Colon (tissue), 2 donors: ENCODE data around the gene LARP7.
"Not testable (repeated sequence)": the region's sequence is repeated elsewhere in the genome, so short reads cannot be mapped to it uniquely, and the experiment has no call there.

Experiments used
- FAIRE-seq: peaks from 2 replicates; lab custom pipeline; 2012; peaks lifted over from hg19 to GRCh38; lab: Jason Lieb, UNC
- donor health status: control.
- donor health status: control.

LARP7 gene

GRCh38 chr4:112650332-112650731 is 13.4 kb downstream of the LARP7 start:
- FAIRE-seq: no peak

GRCh38 chr4:112651641-112652040 is 14.7 kb downstream of the LARP7 start:
- no peak for FAIRE-seq

GRCh38 chr4:112652216-112652615 is 15.3 kb downstream of the LARP7 start:
- FAIRE-seq: no peak

GRCh38 chr4:112655270-112655669 is 18.3 kb downstream of the LARP7 start:
- FAIRE-seq: no peak

- FAIRE-seq: not testable (repeated sequence)
Measured at GRCh38 chr4:112656115-112656514, 19.2 kb downstream of the LARP7 start.

- FAIRE-seq: no peak
Measured at GRCh38 chr4:112664611-112665010, 27.7 kb downstream of the LARP7 start.

- FAIRE-seq: no peak
Measured at GRCh38 chr4:112668131-112668530, 31.2 kb downstream of the LARP7 start.

GRCh38 chr4:112673076-112673475 is 36.1 kb downstream of the LARP7 start:
- no peak for FAIRE-seq

- FAIRE-seq: no peak
Measured at GRCh38 chr4:112673686-112674085, 36.7 kb downstream of the LARP7 start.

GRCh38 chr4:112674376-112674775 is 37.4 kb downstream of the LARP7 start:
- FAIRE-seq: no peak

- FAIRE-seq: no peak
Measured at GRCh38 chr4:112677519-112678091, 40.7 kb downstream of the LARP7 start.

GRCh38 chr4:112680996-112681395 is 44.1 kb downstream of the LARP7 start:
- no peak for FAIRE-seq

- no peak for FAIRE-seq
Measured at GRCh38 chr4:112693507-112693906, 56.6 kb downstream of the LARP7 start.

- FAIRE-seq: no peak
Measured at GRCh38 chr4:112700679-112701078, 63.7 kb downstream of the LARP7 start.

GRCh38 chr4:112702892-112703291 is 65.9 kb downstream of the LARP7 start:
- FAIRE-seq: no peak

- FAIRE-seq: no peak
Measured at GRCh38 chr4:112704322-112704721, 67.4 kb downstream of the LARP7 start.

GRCh38 chr4:112704991-112705845 is 68.3 kb downstream of the LARP7 start:
- no peak for FAIRE-seq

GRCh38 chr4:112705891-112706839 is 69.2 kb downstream of the LARP7 start:
- not testable (repeated sequence) for FAIRE-seq

- FAIRE-seq: no peak
Measured at GRCh38 chr4:112706840-112707207, 69.9 kb downstream of the LARP7 start.
